Superior temporal gyrus (tissue), 1 donor: ENCODE results near the gene SERPINB2.
"Not testable (repeated sequence)": the region's sequence is repeated elsewhere in the genome, so short reads cannot be mapped to it uniquely, and the experiment has no call there.

Source experiments
- DNase-seq: peaks from one replicate; pipeline ENCODE4 v3.0.0-alpha.2; 2016; ENCODE audit errors: extremely low spot score

The SERPINB2 gene

DNA sequence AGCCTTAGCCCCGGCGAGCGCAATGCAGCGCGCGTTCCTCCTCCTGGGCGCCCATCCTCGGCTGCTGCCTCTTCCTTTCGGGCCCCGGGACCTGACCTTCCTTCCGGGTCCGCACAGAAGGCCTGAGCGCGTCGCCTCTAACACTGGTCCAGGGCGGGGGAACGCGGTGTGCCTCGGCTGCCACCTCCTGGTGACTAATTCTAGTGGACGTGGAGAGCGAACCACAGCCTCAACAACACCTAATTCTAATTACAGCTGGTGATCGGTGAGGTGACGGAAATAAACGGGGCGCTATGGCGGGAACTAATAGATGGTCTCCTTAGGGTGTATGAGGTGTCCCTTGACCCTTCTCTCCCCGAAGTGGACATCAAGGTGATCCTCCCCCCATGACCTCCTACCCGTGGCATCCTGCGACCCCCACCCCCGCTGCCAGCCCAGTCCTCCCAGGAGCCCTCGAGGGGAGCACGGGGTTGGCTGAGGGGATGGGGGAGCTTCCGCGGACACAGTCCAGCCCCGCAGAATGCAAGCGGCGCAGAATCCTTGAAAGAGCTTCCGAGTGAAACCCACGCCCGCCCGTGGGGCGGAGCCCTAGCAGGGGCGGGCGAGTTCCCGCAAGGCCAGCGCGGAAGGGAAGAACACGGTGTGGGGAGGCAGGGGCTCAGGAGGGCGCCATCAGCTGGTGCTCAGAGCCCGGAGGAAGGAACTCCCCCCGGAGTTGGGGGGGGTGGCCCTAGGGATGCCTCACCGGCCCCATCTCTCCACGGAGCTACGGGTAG, 48.8 kb downstream of the SERPINB2 start:
- peak; percentile 85 for DNase-seq

GRCh38 chr18:63936932-63937393, 49.5 kb downstream of the SERPINB2 start:
- no peak for DNase-seq

GRCh38 chr18:63940008-63940407, 52.5 kb downstream of the SERPINB2 start:
- no peak for DNase-seq

DNA sequence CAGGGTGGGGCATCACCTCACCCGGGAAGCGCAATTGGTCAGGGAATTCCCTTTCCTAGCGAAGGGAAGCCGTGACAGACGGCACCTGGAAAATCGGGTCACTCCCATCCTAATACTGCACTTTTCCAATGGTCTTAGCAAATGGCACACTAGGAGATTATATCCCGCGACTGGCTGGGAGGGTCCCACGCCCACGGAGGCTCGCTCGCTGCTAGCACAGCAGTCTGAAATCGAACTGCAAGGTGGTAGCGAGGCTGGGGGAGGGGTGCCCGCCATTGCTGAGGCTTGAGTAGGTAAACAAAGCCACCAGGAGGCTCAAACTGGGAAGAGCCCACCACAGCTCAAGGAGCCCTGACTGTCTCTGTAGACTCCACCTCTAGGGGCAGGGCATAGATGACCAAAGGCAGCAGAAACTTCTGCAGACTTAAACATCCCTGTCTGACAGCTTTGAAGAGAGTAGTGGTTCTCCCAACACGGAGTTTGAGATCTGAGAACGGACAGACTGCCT, 53.1 kb downstream of the SERPINB2 start:
- DNase-seq, result not testable (repeated sequence)

DNA sequence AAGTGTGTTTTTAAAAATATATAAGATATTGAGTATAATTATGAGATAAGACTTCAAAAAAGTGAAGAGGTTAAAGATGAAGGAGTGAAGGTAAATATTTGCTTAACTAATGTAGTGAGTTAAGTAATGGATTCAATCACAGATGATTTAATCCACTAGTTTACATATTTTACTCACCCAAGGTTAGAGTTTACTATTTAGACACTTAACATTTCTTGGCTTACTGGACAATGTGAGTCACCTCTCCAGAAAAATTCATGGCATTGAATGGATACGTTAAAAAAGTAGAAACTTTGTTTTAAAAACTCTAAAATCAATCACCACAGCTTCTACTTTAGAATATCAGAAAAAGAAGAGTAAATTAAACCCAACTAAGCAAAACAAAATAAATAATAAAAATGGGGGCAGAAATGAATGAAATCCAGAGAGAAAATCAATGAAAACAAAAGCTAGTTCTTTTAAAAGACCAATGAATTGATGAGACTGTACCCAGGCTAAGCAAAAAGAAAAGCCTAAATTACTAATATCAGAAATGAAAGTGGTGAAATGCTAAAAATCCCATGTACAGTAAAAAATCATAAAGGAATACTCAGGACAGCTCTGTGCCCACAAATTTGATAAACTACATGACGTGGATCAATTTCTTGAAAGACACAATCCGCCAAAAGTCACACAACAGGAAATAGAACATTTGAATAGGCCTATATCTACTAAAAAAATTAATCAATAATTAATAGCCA, 59.7 kb downstream of the SERPINB2 start:
- DNase-seq, result no peak

DNA sequence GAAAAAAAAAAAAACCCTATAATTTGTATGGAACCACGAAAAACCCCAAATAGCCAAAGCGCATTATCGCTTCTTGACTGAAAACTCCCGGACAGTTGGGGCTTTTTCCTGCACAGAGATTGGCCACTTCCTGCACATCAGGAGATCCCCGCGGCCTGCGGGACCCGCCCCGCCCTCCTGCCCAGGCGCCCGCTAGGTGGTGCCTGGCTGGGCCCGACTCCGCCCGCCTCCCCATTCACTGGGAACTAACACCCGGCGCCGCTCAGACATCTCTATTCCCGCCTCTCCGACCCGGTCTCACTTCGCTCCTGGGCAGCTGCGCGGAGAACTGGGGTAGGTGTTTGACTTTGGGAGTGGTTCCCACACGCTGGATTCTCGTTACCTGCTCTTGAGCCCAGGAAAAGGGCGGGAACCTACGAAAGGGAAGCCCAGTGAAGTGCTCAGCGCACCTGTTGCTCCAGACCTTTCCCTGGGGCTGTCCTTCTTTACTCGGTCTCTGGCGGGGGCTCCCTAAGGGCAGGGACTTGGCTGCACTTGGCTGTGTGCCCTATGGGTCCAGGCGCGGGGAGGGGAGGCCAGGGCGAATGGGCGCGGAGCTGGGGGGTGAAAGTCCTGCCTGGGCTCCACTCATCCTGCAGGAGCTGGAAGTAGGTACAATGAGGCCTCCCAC, 61.7 kb downstream of the SERPINB2 start, which contains the start of gene HMSD:
HMSD (plus strand) TSS at position 234 of the 670 bp plus-strand sequence. CDS start 4,155 bp downstream, outside the sequence.
- peak; percentile 66 for DNase-seq

- no peak for DNase-seq
Observed at GRCh38 chr18:63951302-63951705, 63.8 kb downstream of the SERPINB2 start.
